Panc1 (cell line): ENCODE results near the gene PDK3. TPM values are rescaled to one million over a fixed set of nuclear protein-coding genes. Genes with fewer than 3 reads are reported as not detected.

Experiments used
- ATAC-seq: fragments of 200-7000 bp; cut with Tn5 transposase; 2 replicates; pipeline ENCODE4 v1.9.1; 2020; ENCODE audit warnings: mild to moderate bottlenecking, moderate library complexity
- BruUV-seq: library from RNA; stranded (reverse); fragments of 400-500 nt; replicated peaks from 2 replicates; lab custom pipeline; 2021; lab: Mats Ljungman, UMichigan
- CTCF ChIA-PET: fragments of 300-600 bp; sonication (Branson Sonifier 250); formaldehyde crosslinking; loops from one replicate; lab custom pipeline; 2022; ENCODE audit warnings: antibody characterized with exemption; lab: Charles Lee
- POLR2A ChIA-PET: fragments of 300-600 bp; sonication (Branson Sonifier 250); formaldehyde crosslinking; loops from one replicate; lab custom pipeline; 2022; ENCODE audit warnings: antibody characterized with exemption; lab: Charles Lee
- DNase-seq: peaks from one replicate; pipeline ENCODE4 v3.0.0-alpha.2; 2010; ENCODE audit warnings: low read depth, low spot score
- H3K27ac ChIP-seq: 2 replicates; pipeline ENCODE4 v1.5.1; 2011; ENCODE audit warnings: mild to moderate bottlenecking, low read length, inconsistent platforms
- H3K27me3 ChIP-seq: fragments of 200-500 bp; sonication (Bioruptor generic); 2 replicates; pipeline ENCODE4 v1.6.0; 2014; ENCODE audit warnings: low read length, inconsistent platforms; ENCODE audit not compliant: control insufficient read depth, insufficient read depth
- H3K36me3 ChIP-seq: fragments of 200-500 bp; sonication (Bioruptor generic); 2 replicates; pipeline ENCODE4 v1.5.1; 2014; ENCODE audit warnings: inconsistent platforms, mild to moderate bottlenecking, low read length, moderate library complexity; ENCODE audit not compliant: control insufficient read depth, insufficient read depth
- H3K4me1 ChIP-seq: 2 replicates; pipeline ENCODE4 v1.5.1; 2011; ENCODE audit warnings: inconsistent platforms, mild to moderate bottlenecking, low read length, moderate library complexity; ENCODE audit not compliant: control insufficient read depth, insufficient read depth
- H3K4me3 ChIP-seq, 2 experiments: 2 replicates each; pipeline ENCODE4 v1.5.1; 2011 to 2012; ENCODE audit warnings: low read depth in 2 of 2, low read length in 2 of 2, mild to moderate bottlenecking in 2 of 2, inconsistent platforms in 1 of 2, moderate library complexity in 1 of 2
- H3K9me3 ChIP-seq: fragments of 200-500 bp; sonication (Bioruptor generic); 2 replicates; pipeline ENCODE4 v1.5.1; 2014; ENCODE audit warnings: low read depth, mild to moderate bottlenecking, inconsistent platforms, low read length, moderate library complexity; ENCODE audit not compliant: control insufficient read depth, insufficient read depth
- CTCF ChIP-seq: fragments of 450-650 bp; IDR thresholded peaks from 2 replicates; pipeline ENCODE4 v1.5.1; 2017; ENCODE audit warnings: mild to moderate bottlenecking
- POLR2AphosphoS5 ChIP-seq: IDR thresholded peaks from 2 replicates; pipeline ENCODE4 v1.6.1; 2012; ENCODE audit warnings: mild to moderate bottlenecking, low read depth, low read length, moderate library complexity
- REST ChIP-seq, 2 experiments: IDR thresholded peaks; 2 replicates each; pipeline ENCODE4 v1.6.1; 2011 to 2012; ENCODE audit warnings: low read depth in 2 of 2, control low read depth in 1 of 2, low read length in 1 of 2, mild to moderate bottlenecking in 1 of 2, moderate library complexity in 1 of 2; ENCODE audit not compliant: insufficient read depth in 1 of 2
- SIN3A ChIP-seq: IDR thresholded peaks from 2 replicates; pipeline ENCODE4 v1.6.1; 2012; ENCODE audit warnings: low read depth, mild to moderate bottlenecking, low read length, moderate library complexity, borderline replicate concordance; ENCODE audit not compliant: insufficient read depth
- TCF7L2 ChIP-seq: IDR thresholded peaks from 2 replicates; pipeline ENCODE4 v1.6.1; 2011; ENCODE audit warnings: mild to moderate bottlenecking, low read depth, low read length, inconsistent platforms
- in situ Hi-C: cut with HindIII; loops from 2 replicates; pipeline ENCODE4 v1.10.0; 2016; ENCODE audit warnings: low sequenced_read_pairs, low pct_unique_long_range_greater_than_20kb
- intact Hi-C: fragments of 100-400 bp; cut with micrococcal nuclease; formaldehyde crosslinking; loops from one replicate; pipeline ENCODE4 v1.10.0; 2022; ENCODE audit not compliant: unreplicated experiment
- total RNA-seq: library from RNA; stranded (reverse); gene quantifications from one replicate; pipeline ENCODE4 v1.2.1, GENCODE V29; 2021; ENCODE audit not compliant: unreplicated experiment

PDK3 gene
- total RNA-seq, 1 experiment from 2014 or later: 5.5 TPM

- intact Hi-C loops: no loop called here
- Histone ChIP-seq H3K27ac (no peak overlapping the region), H3K4me3 (no peak overlapping the region), H3K36me3 (no peaks in the 10 kb centered on the region), H3K27me3 (no peaks in the 10 kb centered on the region), H3K9me3 (no peaks in the 10 kb centered on the region), H3K4me1 (no peaks in the 10 kb centered on the region)
- POLR2A ChIA-PET: no interaction called here
- TF ChIP-seq TCF7L2: no peak
- no peak for TF ChIP-seq CTCF
- no peak for TF ChIP-seq SIN3A
- TF ChIP-seq REST (IDR thresholded peaks at IDR 0.05; ENCODE audit: insufficient read depth in 1 of 2, low read depth in 2 of 2, low read length in 1 of 2): no peak
- TF ChIP-seq POLR2AphosphoS5: no peak
- no TSS peak for BruUV-seq
- DNase-seq (no peak), ATAC-seq (no peak)
- CTCF ChIA-PET: no interaction called here
- in situ Hi-C loops: no loop called here
These were observed 98.4 kb downstream of the PDK3 start for GRCh38 chrX:24563291-24564010.

GRCh38 chrX:24566240-24566639 lies 101.2 kb downstream of the PDK3 start:
- in situ Hi-C loops (no loop called here), intact Hi-C loops (no loop called here)
- Histone ChIP-seq H3K4me3 (no peak overlapping the region), H3K9me3 (no peaks in the 10 kb centered on the region), H3K27me3 (no peaks in the 10 kb centered on the region), H3K36me3 (no peaks in the 10 kb centered on the region), H3K27ac (no peak overlapping the region), H3K4me1 (no peaks in the 10 kb centered on the region)
- ChIA-PET POLR2A (no interaction called here), CTCF (no interaction called here)
- BruUV-seq: no TSS peak
- DNase-seq (no peak), ATAC-seq (no peak)
- TF ChIP-seq CTCF (no peak), REST (IDR thresholded peaks at IDR 0.05; ENCODE audit: insufficient read depth in 1 of 2, low read depth in 2 of 2, low read length in 1 of 2) (no peak), TCF7L2 (no peak), POLR2AphosphoS5 (no peak), SIN3A (no peak)
